AG04449 (cell line): ENCODE results near the gene PLCH2.
A peak's percentile ranks its signal among the peaks of the same experiment; 100 is the strongest.

Experiments used
- CTCF ChIA-PET: fragments of 350-600 bp; formaldehyde crosslinking; extraction: SDS; loops from one replicate; lab custom pipeline; 2021; ENCODE audit warnings: antibody characterized with exemption; lab: Yijun Ruan, JAX
- POLR2A ChIA-PET: fragments of 400-600, 350-600 bp; formaldehyde crosslinking; extraction: SDS; loops from one replicate; lab custom pipeline; 2020; ENCODE audit warnings: antibody characterized with exemption, inconsistent platforms; lab: Yijun Ruan, JAX
- DNase-seq: peaks from one replicate; pipeline ENCODE4 v3.0.0-alpha.2; 2010; ENCODE audit warnings: low read depth, low spot score
- H3K4me3 ChIP-seq: 2 replicates; pipeline ENCODE4 v1.5.1; 2011; ENCODE audit warnings: low read depth, mild to moderate bottlenecking, control low read depth, low read length
- CTCF ChIP-seq: IDR thresholded peaks from one replicate; pipeline ENCODE4 v1.5.1; 2011; ENCODE audit warnings: mild to moderate bottlenecking, moderate library complexity, low read length, control low read depth, inconsistent platforms; ENCODE audit not compliant: insufficient read depth; ENCODE audit errors: missing control alignments

PLCH2 gene

GRCh38 chr1:2520806-2521205 lies 44.7 kb downstream of the PLCH2 start:
- H3K4me3 ChIP-seq = no peak overlapping the region
- ChIA-PET CTCF (interaction anchor here (1.2 to 1.4 kb wide), 2 partner anchors 27 to 32 kb away, joined by 3 to 5 read pairs; no protein-coding TSS in a partner anchor), POLR2A (no interaction called here)
- no peak for DNase-seq
- no peak for TF ChIP-seq CTCF

- ChIA-PET CTCF (no interaction called here), POLR2A (no interaction called here)
- DNase-seq = no peak
- H3K4me3 ChIP-seq = no peak overlapping the region
- TF ChIP-seq CTCF = no peak
These were observed 46.1 kb downstream of the PLCH2 start for GRCh38 chr1:2522230-2522629.

GRCh38 chr1:2523191-2523890 lies 47.3 kb downstream of the PLCH2 start:
- peak; percentile 2 for TF ChIP-seq CTCF
- no peak overlapping the region for H3K4me3 ChIP-seq
- no peak for DNase-seq
- POLR2A ChIA-PET = interaction anchor here (0.7 kb wide), 1 partner anchor 10 kb away, joined by 3 read pairs; no protein-coding TSS in a partner anchor
- CTCF ChIA-PET = interaction anchor here (1.1 to 4.6 kb wide), 3 partner anchors 11 to 25 kb away, joined by 3 to 24 read pairs (median 17); no protein-coding TSS in a partner anchor

- DNase-seq = no peak
- ChIA-PET CTCF (interaction anchor here (0.8 to 4.6 kb wide), 4 partner anchors 10 to 24 kb away, joined by 3 to 24 read pairs (median 10); no protein-coding TSS in a partner anchor), POLR2A (interaction anchor here (0.7 kb wide), 1 partner anchor 10 kb away, joined by 3 read pairs; no protein-coding TSS in a partner anchor)
- H3K4me3 ChIP-seq = peak overlapping the region; percentile 91
- TF ChIP-seq CTCF = no peak
These were observed 48.0 kb downstream of the PLCH2 start for GRCh38 chr1:2523891-2524609.

- TF ChIP-seq CTCF = no peak
- ChIA-PET POLR2A (interaction anchor here (0.7 to 1.4 kb wide), 5 partner anchors 10 to 113 kb away, joined by 3 to 8 read pairs (median 3); partner anchors contain the start of gene PEX10), CTCF (interaction anchor here (3.7 to 4.6 kb wide), 2 partner anchors 9 to 22 kb away, joined by 17 to 24 read pairs; no protein-coding TSS in a partner anchor)
- no peak for DNase-seq
- peak overlapping the region; percentile 91 for H3K4me3 ChIP-seq
These were observed 49.5 kb downstream of the PLCH2 start for GRCh38 chr1:2525572-2525919.
